Measurements from ENCODE around the gene ETDC. TPM values are rescaled to one million over a fixed set of nuclear protein-coding genes. Genes with fewer than 3 reads are reported as not detected.
"Not testable (repeated sequence)": the region's sequence is repeated elsewhere in the genome, so short reads cannot be mapped to it uniquely, and the experiment has no call there.

The ETDC gene
- polyA plus RNA-seq (ENCODE audit: insufficient read length in 3 of 3), result not detected

DNA sequence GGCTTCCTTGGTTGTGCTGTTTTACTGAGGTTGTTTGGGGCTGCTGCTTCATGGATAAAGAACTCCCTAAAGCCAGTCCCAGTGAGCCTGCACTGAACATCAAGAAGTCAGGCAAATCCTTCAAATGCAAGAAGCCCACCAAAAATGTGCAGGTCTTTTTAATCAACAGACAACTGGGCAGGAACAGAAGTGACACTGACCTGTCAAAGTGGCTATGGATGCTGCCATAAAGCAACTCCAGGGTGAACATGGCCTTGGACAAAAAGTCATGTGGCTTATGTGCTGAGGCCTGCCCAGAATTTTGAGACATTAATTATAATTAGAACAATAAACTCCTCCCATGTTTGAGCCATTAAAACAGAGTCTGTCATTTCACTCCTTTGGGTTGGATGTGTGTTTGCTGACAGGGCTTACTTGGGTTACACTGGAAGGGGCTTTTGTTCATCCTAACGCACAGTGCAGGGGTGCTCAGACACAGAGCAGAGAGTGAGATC is at the start of gene ETDC:
ETDC (plus strand) TSS at position 51 of the 494 bp plus-strand sequence; CDS start at position 51, 0 bp downstream.
- DNase-seq (ENCODE audit: low read depth in 3 of 3, low spot score in 2 of 3), result no peak

DNA sequence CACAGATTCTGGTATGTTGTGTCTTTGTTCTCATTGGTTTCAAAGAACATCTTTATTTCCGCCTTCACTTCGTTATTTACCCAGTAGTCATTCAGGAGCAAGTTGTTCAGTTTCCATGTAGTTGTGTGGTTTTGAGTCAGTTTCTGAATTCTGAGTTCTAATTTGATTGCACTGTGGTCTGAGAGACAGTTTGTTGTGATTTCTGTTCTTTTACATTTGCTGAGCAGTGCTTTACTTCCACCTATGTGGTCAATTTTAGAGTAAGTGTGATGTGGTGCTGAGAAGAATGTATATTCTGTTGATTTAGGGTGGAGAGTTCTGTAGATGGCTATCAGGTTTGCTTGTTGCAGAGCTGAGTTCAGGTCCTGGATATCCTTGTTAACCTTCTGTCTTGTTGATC is 48.3 kb upstream of the ETDC start:
- not testable (repeated sequence) for DNase-seq (ENCODE audit: low read depth in 3 of 3, low spot score in 2 of 3)

DNA sequence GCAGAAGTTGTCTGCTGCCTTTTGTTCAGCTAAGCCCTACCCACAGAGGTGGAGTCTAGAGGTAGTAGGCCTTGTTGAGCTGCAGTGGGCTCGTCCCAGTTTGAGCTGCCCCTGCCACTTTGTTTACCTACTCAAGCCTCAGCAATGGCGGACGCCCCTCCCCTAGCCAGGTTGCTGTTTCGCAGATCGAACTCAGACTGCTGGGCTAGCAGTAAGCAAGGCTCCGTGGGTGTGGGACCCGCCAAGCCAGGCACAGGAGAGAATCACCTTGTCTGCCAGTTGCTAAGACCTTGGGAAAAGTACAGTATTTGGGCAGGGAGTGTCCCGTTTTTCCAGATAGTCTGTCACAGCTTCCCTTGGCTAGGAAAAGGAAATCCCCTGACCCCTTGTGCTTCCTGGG is 45.9 kb upstream of the ETDC start:
- DNase-seq (ENCODE audit: low read depth in 3 of 3, low spot score in 2 of 3), result not testable (repeated sequence)

DNA sequence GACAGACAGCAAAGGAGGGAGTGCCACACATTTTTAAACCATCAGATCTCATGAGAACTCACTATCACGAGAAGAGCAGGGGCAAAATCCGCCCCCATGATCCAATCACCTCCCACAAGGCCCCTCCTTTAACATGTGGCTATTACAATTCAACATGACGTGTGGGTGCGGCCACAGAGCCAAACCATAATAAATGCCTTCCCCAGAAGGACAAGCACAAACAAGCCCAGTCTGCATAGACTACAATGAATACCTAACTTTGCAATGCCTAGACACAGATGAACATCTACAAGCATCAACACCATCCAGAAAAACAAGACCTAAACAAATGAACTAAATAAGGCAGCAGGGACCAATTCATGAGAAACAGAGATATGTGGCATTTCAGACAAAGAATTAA is 45.1 kb upstream of the ETDC start:
- no peak for DNase-seq (ENCODE audit: low read depth in 3 of 3, low spot score in 2 of 3)

DNA sequence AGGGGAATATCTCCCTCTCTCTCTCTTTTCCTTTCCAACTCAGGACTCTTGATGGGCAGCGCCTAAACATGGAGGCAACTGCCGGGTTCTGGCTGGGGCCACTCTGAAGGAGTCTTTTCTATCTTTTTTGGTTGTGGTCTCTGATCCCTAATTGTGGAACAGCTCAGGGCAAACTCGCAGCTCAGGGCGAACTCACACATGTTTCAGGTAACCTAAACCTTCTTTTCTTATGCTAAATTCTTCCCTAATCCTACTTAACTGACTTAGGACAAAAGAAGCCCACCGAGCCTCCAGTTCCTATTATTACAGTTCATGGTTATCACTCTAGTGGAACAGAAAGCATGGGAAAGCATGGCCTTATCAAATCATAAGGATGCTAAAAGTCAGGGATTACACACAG is 36.1 kb upstream of the ETDC start:
- no peak for DNase-seq (ENCODE audit: low read depth in 3 of 3, low spot score in 2 of 3)

DNA sequence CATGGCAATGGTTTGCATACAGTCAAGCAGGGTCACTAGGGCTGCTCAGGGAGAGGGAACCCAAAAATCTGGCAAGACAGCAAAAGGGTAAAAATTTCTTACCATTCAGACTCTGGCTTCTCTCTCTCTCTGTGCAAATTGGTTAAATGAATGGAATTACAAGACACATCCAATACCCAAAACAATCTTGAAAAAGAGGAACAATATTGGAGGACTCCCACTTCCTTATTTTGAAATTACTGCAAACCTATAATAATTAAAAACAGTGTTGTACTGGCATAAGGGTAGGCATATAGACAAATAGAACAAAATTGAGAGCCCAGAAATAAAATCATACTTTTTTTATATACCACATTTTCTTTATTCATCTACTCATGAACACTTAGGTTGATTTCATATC is 33.3 kb upstream of the ETDC start:
- no peak for DNase-seq (ENCODE audit: low read depth in 3 of 3, low spot score in 2 of 3)

DNA sequence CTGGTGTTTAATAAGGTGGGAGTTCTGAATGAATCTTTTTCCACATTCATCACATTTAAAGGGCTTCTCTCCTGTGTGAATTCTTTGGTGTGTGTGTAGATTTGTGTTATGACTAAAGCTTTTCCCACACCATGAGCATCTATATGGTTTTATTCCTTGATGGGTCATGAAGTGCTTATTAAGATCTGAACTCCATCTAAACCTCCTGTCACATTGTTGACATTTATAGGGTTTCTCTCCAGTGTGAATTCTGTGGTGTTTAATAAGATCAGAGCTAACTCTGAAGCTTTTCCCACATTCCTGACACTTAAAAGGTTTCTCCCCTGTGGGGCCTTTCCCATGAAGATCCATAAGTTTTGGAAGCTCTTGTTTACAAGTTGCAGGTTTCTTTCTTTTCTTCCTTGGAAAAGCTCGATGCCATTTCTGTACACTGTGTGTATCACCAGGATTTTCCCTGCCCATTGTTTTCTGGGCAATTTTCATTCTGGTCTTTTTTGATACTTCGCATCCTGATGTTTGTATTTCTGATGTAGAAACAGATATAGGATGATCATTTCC is 21.9 kb upstream of the ETDC start:
- DNase-seq (ENCODE audit: low read depth in 3 of 3, low spot score in 2 of 3), result no peak

DNA sequence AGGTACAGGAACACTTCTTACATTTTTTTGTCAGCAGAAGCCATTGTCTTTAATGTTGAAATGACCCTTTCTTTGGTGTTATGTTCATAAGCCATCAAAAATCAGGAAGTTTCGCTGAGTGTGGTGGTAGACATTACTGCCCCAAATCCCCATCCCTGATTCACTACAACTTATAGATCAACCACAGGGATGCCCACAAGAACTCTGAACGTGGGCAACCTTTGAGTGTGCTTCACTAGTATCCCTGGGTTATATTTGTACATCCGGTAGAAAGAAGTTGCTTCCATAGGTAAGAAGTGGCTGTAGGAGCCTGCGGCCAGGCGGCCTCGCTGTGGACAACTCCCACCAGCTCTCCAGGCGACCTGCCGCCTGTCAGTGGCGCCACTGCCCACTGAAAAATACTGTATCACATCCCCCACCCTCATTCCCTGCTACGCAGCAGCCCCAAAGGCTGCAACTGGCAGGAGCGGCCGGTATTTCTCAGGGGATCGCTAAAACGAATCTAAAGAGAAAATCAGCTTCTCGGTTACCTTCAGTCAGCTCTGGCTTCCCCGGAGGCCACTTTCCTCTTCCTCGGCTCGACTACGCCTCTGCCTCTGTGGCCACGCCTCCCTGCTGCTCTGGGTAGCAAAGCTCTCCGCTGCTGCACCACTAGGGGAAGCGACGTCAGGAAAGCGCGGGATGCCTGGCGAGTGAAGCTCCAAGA is 13.9 kb upstream of the ETDC start:
- DNase-seq (ENCODE audit: low read depth in 3 of 3, low spot score in 2 of 3), result peak in 1 of 3 donors; percentile 13

DNA sequence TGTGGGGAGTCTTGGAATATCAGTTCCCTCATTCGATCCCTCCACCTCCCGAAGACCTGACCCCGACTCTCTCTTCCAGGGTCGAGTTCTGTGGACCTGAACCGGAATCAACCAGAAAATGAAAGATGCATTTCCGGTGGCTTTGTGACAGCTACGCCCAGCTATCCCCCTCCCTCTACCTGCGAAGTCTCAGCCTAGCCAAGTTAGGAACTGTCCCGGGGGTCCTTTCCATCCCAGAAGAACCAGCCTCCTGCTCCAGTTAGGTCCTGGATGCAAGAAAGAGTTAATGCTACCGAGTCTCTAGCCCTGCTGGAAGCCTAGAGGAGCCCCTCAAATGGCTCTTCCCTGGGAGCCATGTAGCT is 13.4 kb upstream of the ETDC start:
- DNase-seq (ENCODE audit: low read depth in 3 of 3, low spot score in 2 of 3), result no peak

DNA sequence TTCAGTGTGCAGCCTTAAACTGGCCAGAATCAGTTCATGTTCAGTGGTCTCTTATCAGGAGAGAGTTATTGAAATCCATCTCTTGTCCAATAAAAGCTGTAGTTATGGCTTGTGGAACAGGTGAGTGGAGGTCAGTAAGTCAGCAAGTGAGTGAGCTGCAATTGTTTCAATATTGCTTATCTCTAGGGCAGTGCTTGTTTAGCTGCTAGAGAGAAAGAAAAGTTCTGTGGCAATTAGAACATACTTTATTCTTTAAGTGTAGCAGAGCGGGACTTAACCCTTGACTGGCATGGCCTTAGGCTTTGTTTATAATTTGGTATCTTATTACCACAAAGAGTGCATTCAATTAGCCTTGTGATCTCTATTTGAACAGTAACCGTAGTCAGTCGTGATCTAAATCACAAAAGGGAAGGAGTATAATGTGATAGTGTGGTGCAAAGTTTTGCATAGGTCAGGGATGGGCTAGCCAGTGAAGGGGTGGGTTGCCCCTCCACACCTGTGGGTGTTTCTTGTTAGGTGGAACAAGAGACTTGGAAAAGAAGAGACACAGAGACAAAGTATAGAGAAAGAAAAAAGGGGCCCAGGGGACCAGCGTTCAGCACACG is 6.9 kb upstream of the ETDC start:
- DNase-seq (ENCODE audit: low read depth in 3 of 3, low spot score in 2 of 3), result no peak

DNA sequence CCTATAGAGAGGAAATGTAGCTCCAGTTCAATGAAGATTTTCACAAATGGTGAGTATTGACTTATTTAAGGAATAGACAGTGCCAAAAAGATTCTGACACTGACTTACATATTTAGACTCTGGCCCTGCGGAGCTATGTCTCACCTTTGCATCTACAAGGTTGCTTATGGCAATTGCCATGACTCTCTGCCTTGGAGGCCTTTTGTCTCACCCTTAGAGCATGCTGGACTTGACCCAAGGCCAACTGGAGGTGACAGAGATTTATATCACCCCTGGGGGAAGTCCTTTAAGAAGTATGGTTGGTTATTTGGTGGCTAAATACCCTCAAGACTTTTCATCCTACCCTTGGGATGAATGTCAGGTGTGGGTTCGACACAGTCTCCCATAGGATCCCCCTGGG is 4.5 kb upstream of the ETDC start:
- no peak for DNase-seq (ENCODE audit: low read depth in 3 of 3, low spot score in 2 of 3)

DNA sequence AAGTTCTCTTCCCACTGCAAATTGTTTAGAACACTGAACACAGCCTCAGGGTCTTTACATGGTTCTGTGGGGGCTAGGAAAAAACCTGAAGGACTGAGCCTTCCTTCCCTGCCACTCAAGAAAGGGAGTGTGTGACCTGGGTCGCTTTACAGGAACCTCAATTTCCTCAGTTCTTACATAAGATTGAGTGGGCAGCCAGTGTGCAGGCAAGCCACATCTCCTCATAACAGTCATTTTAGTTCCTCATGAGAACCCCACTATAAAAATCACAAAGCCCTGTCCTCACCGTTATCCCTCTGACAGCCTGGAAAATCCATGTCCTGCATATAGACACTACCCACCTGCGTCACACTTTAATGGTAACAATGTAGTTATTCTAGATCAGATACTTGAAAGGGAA is 2.1 kb upstream of the ETDC start:
- no peak for DNase-seq (ENCODE audit: low read depth in 3 of 3, low spot score in 2 of 3)

DNA sequence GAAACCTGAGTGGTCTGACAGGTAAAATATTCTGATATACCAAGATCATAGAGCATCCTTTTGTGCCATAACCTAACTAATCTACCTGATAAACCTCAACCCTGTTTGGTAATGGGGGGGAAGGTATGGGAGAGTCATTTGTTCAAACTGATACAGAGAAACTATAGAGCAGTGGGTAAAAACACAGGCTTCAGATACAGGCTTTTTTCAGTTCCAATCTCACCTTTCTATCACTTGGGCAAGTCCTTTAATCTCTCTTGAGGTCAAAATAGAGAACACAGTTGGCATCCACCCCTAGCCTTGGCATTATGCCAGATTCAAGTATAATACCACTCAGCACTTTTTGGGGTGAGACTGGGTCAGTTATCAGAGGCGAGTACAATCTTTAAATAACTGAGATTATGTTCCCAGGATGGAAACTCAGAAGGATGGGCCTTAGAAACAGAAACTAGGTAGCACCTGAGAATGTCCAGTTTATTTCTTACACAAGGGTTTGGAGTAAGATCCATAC is 880 bp upstream of the ETDC start:
- DNase-seq (ENCODE audit: low read depth in 3 of 3, low spot score in 2 of 3), result no peak

DNA sequence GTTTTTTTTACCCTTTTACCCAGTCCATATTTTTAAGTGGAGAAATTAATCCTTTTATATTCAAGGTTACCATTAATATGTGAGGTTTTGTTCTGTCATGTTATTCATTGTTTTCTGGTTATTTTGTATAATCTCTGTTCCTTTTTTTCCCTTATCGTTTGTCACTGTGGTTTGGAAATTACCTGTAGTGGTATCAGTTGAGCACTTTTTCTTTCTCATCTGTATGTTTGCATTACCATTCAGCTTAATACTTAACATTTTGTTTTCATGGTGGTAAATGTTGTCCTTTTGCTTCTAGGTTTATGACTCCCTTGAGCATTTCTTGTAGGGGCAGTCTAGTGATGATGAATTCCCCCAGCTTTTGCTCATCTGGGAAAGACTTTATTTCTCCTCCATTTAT is 6.6 kb downstream of the ETDC start:
- no peak for DNase-seq (ENCODE audit: low read depth in 3 of 3, low spot score in 2 of 3)

DNA sequence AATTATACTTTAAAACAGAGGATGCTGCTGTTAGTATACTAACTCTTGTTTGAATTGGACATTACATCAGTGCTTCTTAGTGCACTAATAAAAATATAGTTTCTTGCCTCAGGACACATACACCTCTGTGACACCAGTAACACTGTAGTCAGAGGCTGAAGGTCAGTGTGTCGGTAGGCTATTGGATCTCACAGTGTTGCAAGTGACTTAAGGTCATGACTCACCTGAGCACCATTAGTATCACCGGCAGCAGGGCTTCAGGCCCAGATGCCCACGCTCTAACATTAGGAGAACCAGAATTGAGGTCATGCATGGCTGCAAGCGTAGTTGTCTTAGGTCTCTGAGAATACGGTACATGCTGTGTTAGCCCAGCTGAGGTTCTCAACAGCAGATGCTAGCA is 15.2 kb downstream of the ETDC start:
- no peak for DNase-seq (ENCODE audit: low read depth in 3 of 3, low spot score in 2 of 3)

DNA sequence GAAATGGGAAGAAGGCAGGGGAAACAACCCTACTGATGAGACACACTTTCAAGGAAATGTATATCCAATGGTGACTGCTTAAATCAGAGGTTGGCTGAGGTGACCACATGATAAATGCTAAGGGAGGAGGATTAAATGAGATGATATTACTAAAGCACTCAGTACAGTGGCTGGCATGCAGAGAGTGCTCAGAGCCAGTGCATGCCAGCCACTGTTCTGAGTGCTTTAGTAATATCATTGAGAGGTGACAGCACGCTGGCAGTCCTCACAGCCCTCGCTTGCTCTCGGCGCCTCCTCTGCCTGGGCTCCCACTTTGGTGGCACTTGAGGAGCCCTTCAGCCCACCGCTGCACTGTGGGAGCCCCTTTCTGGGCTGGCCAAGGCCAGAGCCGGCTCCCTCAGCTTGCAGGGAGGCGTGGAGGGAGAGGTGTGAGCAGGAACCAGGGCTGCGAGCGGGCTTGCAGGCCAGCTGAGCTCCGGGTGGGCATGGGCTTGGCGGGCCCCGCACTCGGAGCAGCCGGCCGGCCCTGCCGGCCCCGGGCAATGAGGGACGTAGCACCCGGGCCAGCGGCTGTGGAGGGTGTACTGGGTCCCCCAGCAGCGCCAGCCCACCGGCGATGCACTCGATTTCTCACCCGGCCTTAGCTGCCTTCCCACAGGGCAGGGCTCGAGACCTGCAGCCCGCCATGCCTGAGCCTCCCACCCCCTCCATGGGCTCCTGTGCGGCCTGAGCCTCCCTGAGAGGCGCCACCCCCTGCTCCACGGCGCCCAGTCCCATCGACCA is 15.9 kb downstream of the ETDC start:
- DNase-seq (ENCODE audit: low read depth in 3 of 3, low spot score in 2 of 3), result not testable (repeated sequence)

DNA sequence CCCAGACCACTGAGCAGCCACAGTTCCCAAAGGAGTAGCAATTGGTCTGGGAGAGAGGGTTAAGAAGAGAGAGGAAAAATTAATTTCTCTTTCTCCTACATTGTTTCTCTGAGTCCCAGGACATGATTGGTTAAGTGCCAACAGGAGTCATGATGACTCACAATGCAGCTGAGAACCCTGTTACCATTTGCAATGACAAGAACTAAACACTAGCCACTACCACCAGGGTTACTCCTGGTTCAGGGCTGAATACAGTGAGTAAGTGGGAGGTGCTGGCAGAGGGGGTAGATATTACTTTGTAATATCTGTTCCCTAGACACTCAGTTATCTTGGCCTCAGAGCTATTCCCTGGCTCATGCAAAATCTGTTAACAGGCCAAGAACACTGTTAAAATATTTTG is 18.0 kb downstream of the ETDC start:
- no peak for DNase-seq (ENCODE audit: low read depth in 3 of 3, low spot score in 2 of 3)

DNA sequence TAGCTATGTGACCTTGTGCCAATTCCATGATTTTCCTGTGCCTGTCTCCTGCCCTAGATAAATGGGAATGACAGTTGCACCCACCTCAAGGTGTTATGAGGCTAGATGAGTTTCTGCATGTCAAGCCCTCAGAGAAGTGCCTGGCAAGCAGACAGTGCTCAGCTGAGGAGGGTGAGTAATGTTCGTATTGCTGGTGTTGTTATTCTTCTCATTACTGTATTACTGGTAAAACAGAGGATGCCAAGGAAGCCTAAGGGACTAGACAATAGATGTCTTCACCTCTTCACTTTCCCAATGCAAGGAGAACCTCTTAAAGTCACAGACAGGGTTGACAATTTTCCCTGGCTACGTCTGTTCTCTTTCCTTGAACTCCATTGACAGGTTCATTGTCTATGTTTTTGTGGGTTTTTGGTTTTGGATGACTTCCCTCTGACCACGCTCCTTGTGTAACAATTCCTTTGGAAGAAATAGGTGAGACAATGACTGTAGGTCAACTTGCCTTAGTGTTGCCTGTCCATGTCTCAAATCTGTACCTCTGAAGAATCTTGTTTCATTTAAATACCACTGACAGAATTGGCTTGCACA is 19.2 kb downstream of the ETDC start:
- no peak for DNase-seq (ENCODE audit: low read depth in 3 of 3, low spot score in 2 of 3)

DNA sequence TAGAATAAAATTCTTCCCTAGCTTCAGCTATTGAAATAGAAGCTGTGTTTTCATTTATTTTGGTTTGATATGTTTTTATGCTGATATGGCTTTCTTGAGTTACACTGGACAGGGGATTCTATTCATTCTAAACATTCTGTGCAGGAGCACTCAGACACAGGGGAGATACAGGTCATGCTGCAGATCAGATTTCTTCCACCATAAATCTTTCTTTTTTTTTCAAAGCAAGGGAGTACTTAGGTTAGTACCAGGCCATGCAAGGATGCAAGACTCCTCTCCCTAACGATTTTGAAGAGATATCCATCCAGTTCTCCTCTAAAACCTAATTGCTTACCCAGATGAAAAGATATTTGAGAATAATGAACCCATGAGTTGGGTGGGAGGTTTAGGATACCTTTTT is 21.4 kb downstream of the ETDC start:
- no peak for DNase-seq (ENCODE audit: low read depth in 3 of 3, low spot score in 2 of 3)

DNA sequence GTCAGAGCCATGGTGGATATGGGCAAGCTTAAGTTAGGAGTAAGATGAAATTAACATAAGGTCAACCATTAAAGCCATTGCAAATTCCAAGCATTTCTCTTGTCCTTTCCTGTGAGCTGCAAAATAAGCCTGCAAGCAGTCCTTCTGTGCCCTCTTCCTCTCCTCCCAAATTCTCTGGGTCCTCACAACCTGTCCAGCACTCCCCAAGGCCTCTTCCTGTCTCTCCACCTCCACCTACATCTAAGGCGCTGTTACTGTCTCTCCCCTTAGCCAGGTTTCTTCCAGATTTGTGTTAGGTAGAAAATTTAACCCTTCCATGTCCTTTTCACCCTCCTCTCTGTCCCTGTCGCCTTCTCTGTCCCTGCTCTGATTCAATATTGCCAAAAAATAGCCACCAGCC is 22.2 kb downstream of the ETDC start:
- no peak for DNase-seq (ENCODE audit: low read depth in 3 of 3, low spot score in 2 of 3)

DNA sequence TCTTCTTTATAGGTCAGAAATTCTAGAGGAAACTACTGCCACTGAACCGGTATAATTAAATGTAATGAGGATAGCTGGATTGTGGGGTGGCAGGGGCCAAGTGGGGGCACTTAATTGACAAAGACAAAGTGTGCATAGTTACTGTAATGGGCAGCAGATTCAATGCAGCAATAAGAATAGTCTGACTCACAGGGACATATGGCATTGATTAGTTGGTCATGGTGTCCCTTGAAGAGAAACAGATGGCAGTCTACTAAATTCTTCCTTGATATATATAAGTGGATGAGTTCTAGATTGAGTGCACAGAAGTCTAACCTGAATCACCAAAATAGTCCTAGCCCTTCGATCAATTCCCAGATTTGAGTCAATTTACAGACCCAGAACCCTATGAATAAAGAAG is 31.6 kb downstream of the ETDC start:
- DNase-seq (ENCODE audit: low read depth in 3 of 3, low spot score in 2 of 3), result no peak

Data from right renal cortex interstitium (tissue), 3 donors.